SU-DHL-6 (cell line): ENCODE results near the gene SLC38A9.

Experiments used
- EZH2phosphoT487 ChIP-seq: fragments of 200-600 bp; sonication (generic), shearing (Covaris generic); conservative IDR thresholded peaks from 2 replicates; pipeline ENCODE4 v1.6.1; 2018; ENCODE audit warnings: mild to moderate bottlenecking, antibody characterized with exemption, low read length, moderate library complexity, mixed read lengths
- TF ChIP-seq, protein P1 (sequence below): fragments of 200-600 bp; sonication (generic); IDR thresholded peaks from one replicate; pipeline ENCODE4 v1.5.1; 2017; ENCODE audit warnings: antibody characterized with exemption, mild to moderate bottlenecking, low read length, moderate library complexity; ENCODE audit not compliant: insufficient read depth, poor library complexity, severe bottlenecking

DNA sequence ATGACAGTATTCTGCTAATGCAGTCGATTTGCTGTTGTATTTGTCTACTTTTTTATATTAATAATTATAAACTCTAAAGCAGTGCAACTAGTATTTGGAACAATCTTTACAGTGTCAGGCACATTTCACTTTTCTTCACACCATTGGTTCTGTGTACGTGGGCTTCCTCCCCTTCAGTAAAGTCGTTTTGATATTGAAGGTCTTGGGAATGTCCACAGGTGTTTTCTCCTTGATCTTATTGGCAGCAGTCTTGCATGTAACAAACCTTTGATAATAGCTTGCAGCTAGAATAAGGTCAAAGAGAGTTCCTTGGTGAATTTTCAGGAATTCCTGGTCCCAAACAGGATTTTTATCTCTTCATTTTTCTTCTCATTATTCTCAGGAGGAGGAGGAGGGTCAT, 37.9 kb upstream of the SLC38A9 start:
- TF ChIP-seq, protein P1, sequence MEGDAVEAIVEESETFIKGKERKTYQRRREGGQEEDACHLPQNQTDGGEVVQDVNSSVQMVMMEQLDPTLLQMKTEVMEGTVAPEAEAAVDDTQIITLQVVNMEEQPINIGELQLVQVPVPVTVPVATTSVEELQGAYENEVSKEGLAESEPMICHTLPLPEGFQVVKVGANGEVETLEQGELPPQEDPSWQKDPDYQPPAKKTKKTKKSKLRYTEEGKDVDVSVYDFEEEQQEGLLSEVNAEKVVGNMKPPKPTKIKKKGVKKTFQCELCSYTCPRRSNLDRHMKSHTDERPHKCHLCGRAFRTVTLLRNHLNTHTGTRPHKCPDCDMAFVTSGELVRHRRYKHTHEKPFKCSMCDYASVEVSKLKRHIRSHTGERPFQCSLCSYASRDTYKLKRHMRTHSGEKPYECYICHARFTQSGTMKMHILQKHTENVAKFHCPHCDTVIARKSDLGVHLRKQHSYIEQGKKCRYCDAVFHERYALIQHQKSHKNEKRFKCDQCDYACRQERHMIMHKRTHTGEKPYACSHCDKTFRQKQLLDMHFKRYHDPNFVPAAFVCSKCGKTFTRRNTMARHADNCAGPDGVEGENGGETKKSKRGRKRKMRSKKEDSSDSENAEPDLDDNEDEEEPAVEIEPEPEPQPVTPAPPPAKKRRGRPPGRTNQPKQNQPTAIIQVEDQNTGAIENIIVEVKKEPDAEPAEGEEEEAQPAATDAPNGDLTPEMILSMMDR, result no peak
- TF ChIP-seq EZH2phosphoT487, result no peak
